Retinal pigment epithelial cell (primary cell): ENCODE results near the gene HIPK2.

Source experiments
- DNase-seq: peaks from one replicate; pipeline ENCODE4 v3.0.0-alpha.2; 2010; ENCODE audit warnings: low read depth
- H3K4me3 ChIP-seq: 2 replicates; pipeline ENCODE4 v1.5.1; 2011; ENCODE audit warnings: mild to moderate bottlenecking, low read length, control low read depth, moderate library complexity
- TF ChIP-seq, protein P1 (sequence below): conservative IDR thresholded peaks from 2 replicates; pipeline ENCODE4 v1.5.1; 2011; ENCODE audit warnings: low read depth, low read length, control low read depth, inconsistent platforms

The HIPK2 gene

DNA sequence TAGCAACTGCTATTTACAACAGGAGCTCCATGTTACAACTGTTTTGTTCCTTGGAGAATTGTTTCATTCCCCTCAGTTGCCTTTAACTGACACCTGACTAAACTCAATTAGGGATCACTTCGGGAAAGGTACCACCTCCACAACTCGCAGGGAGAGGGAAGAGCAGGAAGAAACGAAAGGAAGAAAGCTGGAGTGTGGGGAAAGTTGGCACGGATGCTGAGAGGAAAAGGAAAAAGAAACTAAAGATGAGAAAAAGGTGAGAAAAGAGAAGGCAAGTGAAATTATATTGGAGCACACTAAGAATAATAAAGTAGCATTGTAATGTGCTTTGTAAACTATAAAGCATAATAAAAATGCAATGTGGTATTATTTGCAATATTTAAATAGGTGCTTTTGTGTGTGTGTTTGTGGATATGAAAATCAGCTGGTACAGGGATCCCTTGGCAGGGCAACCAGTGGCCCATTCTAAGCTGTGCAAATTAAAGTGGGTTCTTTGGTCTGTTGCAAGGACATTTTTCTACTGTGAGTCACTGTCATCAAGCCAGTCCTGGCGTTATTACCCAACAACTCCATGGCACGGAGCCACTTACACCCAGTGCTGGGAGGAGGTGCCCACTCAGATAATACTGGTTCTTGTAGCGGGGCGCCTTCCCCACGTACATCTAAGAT is 45.9 kb downstream of the HIPK2 start:
- TF ChIP-seq, protein P1, sequence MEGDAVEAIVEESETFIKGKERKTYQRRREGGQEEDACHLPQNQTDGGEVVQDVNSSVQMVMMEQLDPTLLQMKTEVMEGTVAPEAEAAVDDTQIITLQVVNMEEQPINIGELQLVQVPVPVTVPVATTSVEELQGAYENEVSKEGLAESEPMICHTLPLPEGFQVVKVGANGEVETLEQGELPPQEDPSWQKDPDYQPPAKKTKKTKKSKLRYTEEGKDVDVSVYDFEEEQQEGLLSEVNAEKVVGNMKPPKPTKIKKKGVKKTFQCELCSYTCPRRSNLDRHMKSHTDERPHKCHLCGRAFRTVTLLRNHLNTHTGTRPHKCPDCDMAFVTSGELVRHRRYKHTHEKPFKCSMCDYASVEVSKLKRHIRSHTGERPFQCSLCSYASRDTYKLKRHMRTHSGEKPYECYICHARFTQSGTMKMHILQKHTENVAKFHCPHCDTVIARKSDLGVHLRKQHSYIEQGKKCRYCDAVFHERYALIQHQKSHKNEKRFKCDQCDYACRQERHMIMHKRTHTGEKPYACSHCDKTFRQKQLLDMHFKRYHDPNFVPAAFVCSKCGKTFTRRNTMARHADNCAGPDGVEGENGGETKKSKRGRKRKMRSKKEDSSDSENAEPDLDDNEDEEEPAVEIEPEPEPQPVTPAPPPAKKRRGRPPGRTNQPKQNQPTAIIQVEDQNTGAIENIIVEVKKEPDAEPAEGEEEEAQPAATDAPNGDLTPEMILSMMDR = no peak
- DNase-seq = peak; percentile 96
- peak overlapping the region; percentile 33 for H3K4me3 ChIP-seq

DNA sequence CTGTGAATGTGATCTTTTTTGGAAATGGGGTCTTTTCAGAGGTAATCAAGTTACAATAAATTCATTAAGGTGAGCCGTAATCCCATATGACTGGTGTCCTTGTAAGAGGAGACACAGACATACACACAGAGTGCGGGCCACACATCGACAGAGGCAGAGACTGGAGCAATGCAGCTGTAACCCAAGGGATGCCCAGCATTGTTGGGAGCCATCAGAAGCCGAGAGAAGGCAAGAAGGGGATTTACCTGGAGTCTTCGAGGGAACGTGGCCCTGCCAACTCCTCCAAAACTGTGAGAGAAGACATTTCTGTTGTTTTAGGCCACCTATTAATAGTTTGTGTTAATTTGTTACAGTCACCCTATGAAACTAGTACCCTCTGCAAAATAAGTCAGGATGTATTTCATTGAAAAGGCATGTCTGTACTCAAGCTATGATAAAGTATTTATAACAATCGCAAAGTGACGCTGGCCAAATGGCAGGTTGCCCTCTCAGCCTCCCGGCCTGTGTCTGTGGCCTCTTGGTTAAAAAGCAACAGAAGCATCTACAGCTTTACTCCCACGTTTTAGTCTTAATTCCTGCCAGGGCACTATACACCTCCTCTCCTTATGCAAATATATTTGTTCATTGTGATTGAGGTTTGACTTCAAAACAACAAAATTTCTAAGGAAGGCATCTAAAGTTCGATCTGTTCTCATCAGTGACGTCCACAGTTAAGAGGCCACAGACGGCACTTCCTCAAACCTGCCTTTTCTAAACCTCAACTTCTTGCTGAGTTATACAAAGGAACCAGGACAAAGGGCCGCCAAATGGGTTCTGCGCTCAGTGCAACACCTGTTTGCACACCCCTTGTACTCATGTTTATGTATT is 46.8 kb downstream of the HIPK2 start:
- H3K4me3 ChIP-seq = no peak overlapping the region
- TF ChIP-seq, protein P1 = no peak
- DNase-seq = no peak

DNA sequence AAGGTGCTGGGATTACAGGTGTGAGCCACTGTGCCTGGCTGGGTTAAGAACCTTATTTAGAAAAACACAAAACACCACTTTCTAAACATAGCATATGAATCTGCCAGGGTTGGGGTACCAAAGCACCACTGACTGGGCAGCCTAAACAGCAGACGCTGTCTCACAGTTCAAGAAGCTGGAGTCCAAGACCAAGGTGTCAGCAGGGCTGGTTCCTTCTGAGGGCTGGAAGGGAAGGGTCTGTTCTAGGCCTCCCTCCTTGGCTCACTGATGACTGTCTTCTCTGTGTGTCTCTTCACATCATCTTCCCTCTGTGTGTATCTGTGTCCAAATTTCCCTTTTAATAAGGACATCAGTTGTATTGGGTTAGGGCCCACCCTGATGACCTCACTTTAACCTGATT is 49.6 kb downstream of the HIPK2 start:
- TF ChIP-seq, protein P1 = no peak
- DNase-seq = no peak

DNA sequence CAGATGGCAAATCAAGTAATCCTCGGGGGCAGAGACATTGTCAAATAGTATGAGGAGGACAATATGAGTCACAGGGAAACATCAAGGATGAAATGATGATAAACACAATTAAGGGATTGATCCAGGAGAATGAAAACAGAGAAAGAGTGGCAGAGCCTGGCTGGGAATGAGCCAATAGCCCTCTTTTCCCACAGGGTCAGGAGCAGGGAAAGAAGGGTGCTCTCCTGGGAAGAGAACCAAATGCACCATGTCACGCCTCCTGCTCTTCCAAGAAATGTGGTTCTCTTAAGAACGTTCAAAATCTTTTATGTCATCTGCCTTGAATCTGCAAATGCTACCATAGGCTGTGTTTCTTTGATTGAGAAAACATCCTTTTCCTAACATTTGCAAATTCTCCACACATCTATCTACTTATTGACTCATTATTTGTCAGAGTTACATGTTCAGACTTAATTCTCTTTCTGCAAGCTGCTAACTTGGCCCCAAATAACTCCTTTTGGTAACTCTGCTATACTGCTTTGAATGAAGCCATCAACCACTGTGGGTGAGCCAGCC is 50.6 kb downstream of the HIPK2 start:
- TF ChIP-seq, protein P1 = no peak
- H3K4me3 ChIP-seq = no peak overlapping the region
- no peak for DNase-seq

More for the DNA sequence above, 49.6 kb downstream of the HIPK2 start:
- H3K4me3 ChIP-seq = no peak overlapping the region

DNA sequence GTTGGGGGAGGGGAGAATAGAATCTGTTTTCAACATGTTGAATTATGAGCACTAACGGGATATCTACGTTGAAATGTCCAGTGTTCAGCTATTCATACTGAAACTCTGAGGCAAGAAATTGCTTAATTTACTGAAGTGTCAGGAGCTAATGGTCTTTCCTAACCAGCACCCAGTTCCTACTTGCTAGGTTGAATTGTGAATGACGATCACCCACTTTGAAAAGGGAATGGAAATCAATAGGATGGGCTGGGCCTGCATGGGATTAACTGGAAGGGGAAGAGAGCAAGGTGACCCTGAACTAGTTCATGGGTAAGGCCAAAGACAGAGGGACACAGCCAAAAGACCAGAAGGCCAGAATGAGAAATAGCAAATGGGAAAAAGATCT is 51.3 kb downstream of the HIPK2 start:
- TF ChIP-seq, protein P1 = no peak
- no peak for DNase-seq
- no peak overlapping the region for H3K4me3 ChIP-seq

DNA sequence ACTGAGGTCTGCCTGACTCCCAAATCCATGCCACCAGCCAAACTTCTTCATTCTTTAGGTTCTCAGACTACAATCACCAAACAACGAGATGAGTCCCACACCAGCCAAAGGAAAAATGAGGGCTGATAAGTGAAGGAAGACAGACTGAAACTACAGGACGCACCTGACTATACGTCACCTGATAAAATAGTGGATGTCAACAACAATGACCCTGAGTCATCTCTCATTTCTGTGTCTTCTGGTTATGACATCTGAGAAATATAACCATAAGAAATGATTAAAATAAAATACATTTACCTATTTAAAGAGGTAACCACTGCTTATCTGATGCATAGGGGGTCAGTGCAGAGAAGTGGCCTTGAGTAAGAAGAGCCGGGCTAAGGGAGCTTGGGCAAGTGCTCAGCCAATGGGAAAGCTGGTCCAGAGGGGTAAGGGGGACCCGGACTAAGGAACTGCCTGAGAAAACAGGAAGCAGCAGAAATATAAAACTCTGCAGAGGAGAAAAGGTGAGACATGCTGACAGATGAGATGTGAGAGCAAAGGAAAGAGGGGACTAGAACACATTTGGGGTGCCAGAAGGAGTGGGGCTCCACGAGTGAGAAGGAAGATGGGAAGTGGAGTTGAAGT is 51.8 kb downstream of the HIPK2 start:
- TF ChIP-seq, protein P1 = no peak
- no peak overlapping the region for H3K4me3 ChIP-seq
- DNase-seq = no peak
